NCI-H460 (cell line): ENCODE results near the gene SNW1. TPM values are rescaled to one million over a fixed set of nuclear protein-coding genes. Genes with fewer than 3 reads are reported as not detected.
"Not testable (repeated sequence)": the region's sequence is repeated elsewhere in the genome, so short reads cannot be mapped to it uniquely, and the experiment has no call there.

Source experiments
- DNase-seq: peaks from one replicate; pipeline ENCODE4 v3.0.0-alpha.2; 2016; ENCODE audit warnings: low read depth; ENCODE audit errors: extremely low read depth
- polyA plus RNA-seq: library from polyadenylated mRNA; depleted of rRNA; stranded (reverse); fragments of >200 nt; gene quantifications from 2 replicates; pipeline ENCODE4 v1.2.3, GENCODE V29; 2014; cell fraction: nucleus; rRNA removed
- total RNA-seq: library from RNA; depleted of rRNA; stranded (reverse); fragments of >200 nt; shearing (Covaris generic); gene quantifications from 2 replicates; pipeline ENCODE4 v1.2.3, GENCODE V29; 2014; rRNA removed

The SNW1 gene
- 104 and 115 TPM in 2 replicates for total RNA-seq
- 44.2 and 92.3 TPM in 2 replicates for polyA plus RNA-seq

GRCh38 chr14:77760381-77761204 lies at the start of gene SNW1:
SNW1 (minus strand) TSS chr14:77761156; CDS start chr14:77761127, 29 bp downstream.
- peak; percentile 91 for DNase-seq

GRCh38 chr14:77809011-77809410 lies 48.1 kb upstream of the SNW1 start:
- DNase-seq, result no peak

GRCh38 chr14:77808250-77808649 lies 47.3 kb upstream of the SNW1 start:
- no peak for DNase-seq

GRCh38 chr14:77805706-77806105 lies 44.8 kb upstream of the SNW1 start:
- DNase-seq, result no peak

- DNase-seq, result peak; percentile 17
These were observed 43.6 kb upstream of the SNW1 start for GRCh38 chr14:77804592-77804991.

- DNase-seq, result no peak
These were observed 39.9 kb upstream of the SNW1 start for GRCh38 chr14:77800814-77801213.

- DNase-seq, result peak; percentile 72
These were observed 39.1 kb upstream of the SNW1 start, which contains the start of gene ADCK1 for GRCh38 chr14:77799863-77800730. ADCK1 (plus strand) TSS chr14:77800109; CDS start chr14:77818979, 18,870 bp downstream.

- DNase-seq, result not testable (repeated sequence)
These were observed 38.5 kb upstream of the SNW1 start for GRCh38 chr14:77799456-77799855.

GRCh38 chr14:77794357-77794756 lies 33.4 kb upstream of the SNW1 start:
- no peak for DNase-seq

- DNase-seq, result not testable (repeated sequence)
These were observed 32.3 kb upstream of the SNW1 start for GRCh38 chr14:77793255-77793654.

- DNase-seq, result no peak
These were observed 30.3 kb upstream of the SNW1 start for GRCh38 chr14:77791225-77791600.

GRCh38 chr14:77790566-77791224 lies 29.7 kb upstream of the SNW1 start:
- no peak for DNase-seq

- no peak for DNase-seq
These were observed 25.2 kb upstream of the SNW1 start for GRCh38 chr14:77786148-77786547.

- no peak for DNase-seq
These were observed 21.2 kb upstream of the SNW1 start for GRCh38 chr14:77782202-77782601.

- DNase-seq, result not testable (repeated sequence)
These were observed 13.0 kb upstream of the SNW1 start for GRCh38 chr14:77773966-77774365.

- not testable (repeated sequence) for DNase-seq
These were observed 7.6 kb upstream of the SNW1 start for GRCh38 chr14:77768442-77769069.

- no peak for DNase-seq
These were observed 3.0 kb upstream of the SNW1 start for GRCh38 chr14:77763978-77764377.

GRCh38 chr14:77763316-77763715 lies 2.4 kb upstream of the SNW1 start:
- DNase-seq, result no peak

- DNase-seq, result peak; percentile 33
These were observed 412 bp upstream of the SNW1 start for GRCh38 chr14:77761205-77761931.
